GM21737 (cell line): ENCODE results near the gene SH3D21.

Experiments
- ATAC-seq: cut with Tn5 transposase; IDR thresholded peaks from one replicate; pipeline ENCODE4 v1.9.1; 2021; ENCODE audit warnings: mild to moderate bottlenecking, moderate library complexity; ENCODE audit not compliant: unreplicated experiment

The SH3D21 gene

GRCh38 chr1:36355811-36356210 lies 49.6 kb downstream of the SH3D21 start:
- no peak for ATAC-seq

- no peak for ATAC-seq
Measured at GRCh38 chr1:36358514-36359084, 52.4 kb downstream of the SH3D21 start.

- no peak for ATAC-seq
Measured at GRCh38 chr1:36359383-36359782, 53.2 kb downstream of the SH3D21 start.

GRCh38 chr1:36359911-36360550 lies 53.9 kb downstream of the SH3D21 start:
- no peak for ATAC-seq

GRCh38 chr1:36365381-36365780 lies 59.2 kb downstream of the SH3D21 start:
- no peak for ATAC-seq

GRCh38 chr1:36366091-36366661 lies 60.0 kb downstream of the SH3D21 start:
- ATAC-seq: no peak

- ATAC-seq: no peak
Measured at GRCh38 chr1:36367066-36367465, 60.9 kb downstream of the SH3D21 start.

GRCh38 chr1:36367798-36368197 lies 61.6 kb downstream of the SH3D21 start:
- ATAC-seq: no peak

GRCh38 chr1:36369061-36369861 lies 63.1 kb downstream of the SH3D21 start:
- no peak for ATAC-seq
